HCT116 (cell line): ENCODE data around the gene ATXN7L2. TPM values are rescaled to one million over a fixed set of nuclear protein-coding genes. Genes with fewer than 3 reads are reported as not detected.

ENCODE experiments used
- ATAC-seq: fragments of 200-7000 bp; cut with Tn5 transposase; 2 replicates; pipeline ENCODE4 v1.9.1; 2020; ENCODE audit warnings: mild to moderate bottlenecking, moderate library complexity
- BruUV-seq: library from RNA; stranded (reverse); fragments of 400-500 nt; replicated peaks from 2 replicates; lab custom pipeline; 2021; lab: Mats Ljungman, UMichigan
- CTCF ChIA-PET: fragments of 300-600 bp; sonication (Branson Sonifier 250); formaldehyde crosslinking; loops from one replicate; lab custom pipeline; 2021; ENCODE audit warnings: antibody characterized with exemption; lab: Charles Lee
- POLR2A ChIA-PET: fragments of 300-600, 350-600 bp; sonication (Branson Sonifier 250); formaldehyde crosslinking; loops from one replicate; lab custom pipeline; 2021; ENCODE audit warnings: antibody characterized with exemption; lab: Charles Lee
- RAD21 ChIA-PET, 2 experiments: fragments of 300-600 bp; sonication (Branson Sonifier 250); formaldehyde crosslinking; loops; one replicate each; lab custom pipeline; 2023; ENCODE audit warnings: low total read pairs in 2 of 2; ENCODE audit not compliant: uncharacterized antibody in 2 of 2, unreplicated experiment in 2 of 2, low non-redundant PET in 1 of 2; lab: Charles Lee
- DNase-seq: peaks from one replicate; pipeline ENCODE4 v3.0.0-alpha.2; 2010; ENCODE audit warnings: low read depth, low spot score
- H2AFZ ChIP-seq: fragments of 200-600 bp; shearing (Covaris generic), sonication (generic); 2 replicates; pipeline ENCODE4 v1.6.1; 2017; ENCODE audit warnings: low read depth, mixed run types, mixed read lengths, antibody characterized with exemption, low read length; ENCODE audit not compliant: poor library complexity, severe bottlenecking
- H3K27ac ChIP-seq: 2 replicates; pipeline ENCODE4 v1.5.1; 2012; ENCODE audit warnings: low read depth, low read length
- H3K27me3 ChIP-seq: fragments of 200-600 bp; sonication (generic); 2 replicates; pipeline ENCODE4 v1.6.1; 2016; ENCODE audit warnings: mixed run types, low read length, mixed read lengths; ENCODE audit not compliant: insufficient read depth
- H3K36me3 ChIP-seq, 2 experiments: fragments of 200-500 bp in 1 of 2; fragments of 200-600 bp in 1 of 2; sonication (Bioruptor generic) in 1 of 2; sonication (generic) in 1 of 2; 2 replicates each; pipeline versions ENCODE4 v1.5.1 to v1.6.1; 2014 to 2016; ENCODE audit warnings: low read length in 2 of 2, inconsistent platforms in 1 of 2, mixed read lengths in 1 of 2, mixed run types in 1 of 2; ENCODE audit not compliant: insufficient read depth in 2 of 2, control insufficient read depth in 1 of 2
- H3K4me1 ChIP-seq, 2 experiments: fragments of 200-600 bp in 1 of 2; sonication (generic) in 1 of 2; 2 replicates each; pipeline versions ENCODE4 v1.5.1 to v1.6.1; 2012 to 2017; ENCODE audit warnings: low read length in 2 of 2, inconsistent platforms in 1 of 2, mild to moderate bottlenecking in 1 of 2, mixed read lengths in 1 of 2, mixed run types in 1 of 2, moderate library complexity in 1 of 2; ENCODE audit not compliant: insufficient read depth in 2 of 2, control insufficient read depth in 1 of 2
- H3K4me2 ChIP-seq: fragments of 200-600 bp; sonication (generic); 2 replicates; pipeline ENCODE4 v1.6.1; 2017; ENCODE audit warnings: mixed run types, low read length, mixed read lengths
- H3K4me3 ChIP-seq, 2 experiments: fragments of 200-600 bp in 1 of 2; sonication (generic) in 1 of 2; replicated peaks in 1 of 2; 2 replicates each; pipeline ENCODE4 v1.5.1; 2011 to 2016; ENCODE audit warnings: low read length in 2 of 2, control low read depth in 1 of 2, low read depth in 1 of 2, mild to moderate bottlenecking in 1 of 2, mixed read lengths in 1 of 2, mixed run types in 1 of 2
- H3K79me2 ChIP-seq: fragments of 200-600 bp; sonication (generic); 2 replicates; pipeline ENCODE4 v1.6.1; 2017; ENCODE audit warnings: mild to moderate bottlenecking, mixed run types, low read length, moderate library complexity, mixed read lengths; ENCODE audit not compliant: insufficient read depth
- H3K9ac ChIP-seq: fragments of 200-600 bp; sonication (generic); 2 replicates; pipeline ENCODE4 v1.6.1; 2016; ENCODE audit warnings: low read length, mixed read lengths
- H3K9me2 ChIP-seq: fragments of 200-600 bp; sonication (generic), shearing (Covaris generic); 2 replicates; pipeline ENCODE4 v1.6.1; 2017; ENCODE audit warnings: mixed run types, mild to moderate bottlenecking, moderate library complexity; ENCODE audit not compliant: insufficient read depth
- H3K9me3 ChIP-seq, 2 experiments: fragments of 200-500 bp in 1 of 2; fragments of 200-600 bp in 1 of 2; sonication (Bioruptor generic) in 1 of 2; sonication (generic) in 1 of 2; 2 replicates each; pipeline ENCODE4 v1.6.1; 2014 to 2017; ENCODE audit warnings: low read length in 2 of 2, mixed read lengths in 2 of 2, inconsistent platforms in 1 of 2, low read depth in 1 of 2, mild to moderate bottlenecking in 1 of 2, mixed run types in 1 of 2, moderate library complexity in 1 of 2; ENCODE audit not compliant: control insufficient read depth in 1 of 2, insufficient read depth in 1 of 2
- H4K20me1 ChIP-seq: fragments of 200-600 bp; sonication (generic), shearing (Covaris generic); 2 replicates; pipeline ENCODE4 v1.6.1; 2017; ENCODE audit warnings: mixed run types, mild to moderate bottlenecking, moderate library complexity; ENCODE audit not compliant: insufficient read depth
- CBX3 ChIP-seq: IDR thresholded peaks from 2 replicates; pipeline ENCODE4 v1.6.1; 2012; ENCODE audit warnings: low read depth
- CEBPB ChIP-seq: IDR thresholded peaks from 2 replicates; pipeline ENCODE4 v1.6.1; 2012; ENCODE audit warnings: low read depth
- ELF1 ChIP-seq: IDR thresholded peaks from 2 replicates; pipeline ENCODE4 v1.6.1; 2012; ENCODE audit warnings: low read depth, borderline replicate concordance
- JUND ChIP-seq: IDR thresholded peaks from 2 replicates; pipeline ENCODE4 v1.6.1; 2012
- POLR2A ChIP-seq: IDR thresholded peaks from 2 replicates; pipeline ENCODE4 v1.7.0; 2011; ENCODE audit warnings: borderline replicate concordance; ENCODE audit not compliant: insufficient read depth, insufficient read length; ENCODE audit errors: extremely low read depth
- REST ChIP-seq: IDR thresholded peaks from 2 replicates; pipeline ENCODE4 v1.6.1; 2012; ENCODE audit warnings: low read depth
- SIN3A ChIP-seq: IDR thresholded peaks from 2 replicates; pipeline ENCODE4 v1.6.1; 2012; ENCODE audit warnings: low read depth
- SRF ChIP-seq: IDR thresholded peaks from 2 replicates; pipeline ENCODE4 v1.6.1; 2012; ENCODE audit warnings: low read depth
- TCF7L2 ChIP-seq: IDR thresholded peaks from 2 replicates; pipeline ENCODE4 v1.7.0; 2011; ENCODE audit warnings: borderline replicate concordance, inconsistent platforms; ENCODE audit not compliant: insufficient read depth, insufficient read length; ENCODE audit errors: extremely low read depth
- ZBTB33 ChIP-seq: IDR thresholded peaks from 2 replicates; pipeline ENCODE4 v1.6.1; 2011; ENCODE audit warnings: mild to moderate bottlenecking, low read length, moderate library complexity; ENCODE audit not compliant: insufficient replicate concordance; ENCODE audit errors: extremely low read depth
- intact Hi-C: fragments of 100-400 bp; cut with micrococcal nuclease; formaldehyde crosslinking; loops from 2 replicates; pipeline ENCODE4 v1.10.0; 2022
- total RNA-seq: library from RNA; stranded (reverse); gene quantifications from one replicate; pipeline ENCODE4 v1.2.1, GENCODE V29; 2021; ENCODE audit not compliant: unreplicated experiment

ATXN7L2 gene
- total RNA-seq, 1 experiment from 2014 or later, result 7.2 TPM

GRCh38 chr1:109477821-109478220, 5.9 kb upstream of the ATXN7L2 start:
- Histone ChIP-seq H3K9me3 (no peaks in the 10 kb centered on the region), H3K79me2 (no peaks in the 10 kb centered on the region), H3K4me2 (no peak overlapping the region), H3K9ac (no peak overlapping the region), H3K27me3 (peaks cover 6% of the 10 kb centered on the region; the same call in 1 of the 2 replicates), H3K4me1 (peaks cover 3 to 11% of the 10 kb centered on the region in 2 experiments; a peak in 3 of 4 replicates), H3K36me3 (no peaks in the 10 kb centered on the region), H3K4me3 (no peak overlapping the region), H2AFZ (no peak overlapping the region), H3K9me2 (no peaks in the 10 kb centered on the region), H4K20me1 (no peaks in the 10 kb centered on the region), H3K27ac (no peak overlapping the region)
- ChIA-PET CTCF (no interaction called here), POLR2A (no interaction called here), RAD21 (no interaction called here)
- no peak for DNase-seq
- intact Hi-C loops, result no loop called here
- BruUV-seq, result no TSS peak
- TF ChIP-seq REST (0 out of 2 replicates have a peak, but pooled peaks have one; percentile 1), CEBPB (no peak)
- ATAC-seq, result peak; percentile 67

GRCh38 chr1:109478806-109479205, 4.9 kb upstream of the ATXN7L2 start:
- BruUV-seq, result no TSS peak
- H3K9ac ChIP-seq, result no peak overlapping the region
- no peaks in the 10 kb centered on the region for H3K9me2 ChIP-seq
- no peaks in the 10 kb centered on the region for H4K20me1 ChIP-seq
- ChIA-PET RAD21 (no interaction called here), POLR2A (no interaction called here), CTCF (interaction anchor here (1.2 kb wide), 1 partner anchor 12 kb away, joined by 4 read pairs; no protein-coding TSS in a partner anchor)
- ATAC-seq (peak; percentile 49), DNase-seq (no peak)
- H3K4me1 ChIP-seq, result peaks cover 3 to 18% of the 10 kb centered on the region in 2 experiments
- intact Hi-C loops, result no loop called here
- H3K4me2 ChIP-seq, result no peak overlapping the region
- no peak overlapping the region for H3K27ac ChIP-seq
- no peaks in the 10 kb centered on the region for H3K79me2 ChIP-seq
- H3K27me3 ChIP-seq, result peaks cover 6% of the 10 kb centered on the region; the same call in 1 of the 2 replicates
- no peak overlapping the region for H2AFZ ChIP-seq
- H3K9me3 ChIP-seq, result no peaks in the 10 kb centered on the region
- no peak overlapping the region for H3K4me3 ChIP-seq
- no peaks in the 10 kb centered on the region for H3K36me3 ChIP-seq
- TF ChIP-seq SRF (no peak), ELF1 (no peak), POLR2A (no peak), REST (peak; percentile 95), SIN3A (peak; percentile 57; the same call in 1 of the 2 replicates), CBX3 (no peak), ZBTB33 (no peak), TCF7L2 (no peak), JUND (no peak)
